Heart left ventricle (tissue), 13 donors: ENCODE data around the gene ID2.

Experiments
- POLR2A ChIP-seq, 2 donors: fragments of 450-650 bp; IDR thresholded peaks; one replicate each; pipeline ENCODE4 v1.6.1; 2017; ENCODE audit warnings: antibody characterized with exemption in 2 of 2, mild to moderate bottlenecking in 2 of 2, moderate library complexity in 2 of 2
- TF ChIP-seq, protein P1 (sequence below), 12 donors: fragments of 200-600 bp; sonication (generic) in 4 of 12; IDR thresholded peaks; one replicate each; pipeline versions ENCODE4 v1.5.0 to v1.8.0; 2018 to 2022; ENCODE audit warnings: antibody characterized with exemption in 12 of 12, mild to moderate bottlenecking in 5 of 12
- donor health status: ischemic (EF 13 %, LVEDD 7.1; RV severe dilation, severe dysfunction).
- donor health status: DM: no; HTN: yes; CAD: no.
- donor health status: DM: no; HTN: no; CAD: no.
- donor health status: ischemic (EF 25% LVEDD 6.9; RV normal size, moderate dysfunction).
- donor health status: ischemic (EF 25% LVEDD 5.7; RV mildly dilated, moderate dysfunction).
- donor health status: ischemic (EF 35%, LVEDD 5.7; RV mildly dilated, moderate dysfunction).
- donor health status: nonischemic (EF 11% LVEDD 7.7; RV severe dilation, severe dysfunction).
- donor health status: DM: yes; HTN: yes; CAD: no.
- donor health status: PGD.
- donor health status: ischemic (EF 29% LVEDD 5.4; RV normal size, mild dysfunction).
- donor health status: nonischemic (EF 23%, LVEDD 6.1; RV moderate dilation, normal function).

GRCh38 chr2:8654483-8654882, 27.4 kb upstream of the ID2 start:
- no peak for TF ChIP-seq POLR2A (IDR thresholded peaks at IDR 0.05)
- TF ChIP-seq, protein P1, sequence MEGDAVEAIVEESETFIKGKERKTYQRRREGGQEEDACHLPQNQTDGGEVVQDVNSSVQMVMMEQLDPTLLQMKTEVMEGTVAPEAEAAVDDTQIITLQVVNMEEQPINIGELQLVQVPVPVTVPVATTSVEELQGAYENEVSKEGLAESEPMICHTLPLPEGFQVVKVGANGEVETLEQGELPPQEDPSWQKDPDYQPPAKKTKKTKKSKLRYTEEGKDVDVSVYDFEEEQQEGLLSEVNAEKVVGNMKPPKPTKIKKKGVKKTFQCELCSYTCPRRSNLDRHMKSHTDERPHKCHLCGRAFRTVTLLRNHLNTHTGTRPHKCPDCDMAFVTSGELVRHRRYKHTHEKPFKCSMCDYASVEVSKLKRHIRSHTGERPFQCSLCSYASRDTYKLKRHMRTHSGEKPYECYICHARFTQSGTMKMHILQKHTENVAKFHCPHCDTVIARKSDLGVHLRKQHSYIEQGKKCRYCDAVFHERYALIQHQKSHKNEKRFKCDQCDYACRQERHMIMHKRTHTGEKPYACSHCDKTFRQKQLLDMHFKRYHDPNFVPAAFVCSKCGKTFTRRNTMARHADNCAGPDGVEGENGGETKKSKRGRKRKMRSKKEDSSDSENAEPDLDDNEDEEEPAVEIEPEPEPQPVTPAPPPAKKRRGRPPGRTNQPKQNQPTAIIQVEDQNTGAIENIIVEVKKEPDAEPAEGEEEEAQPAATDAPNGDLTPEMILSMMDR (IDR thresholded peaks at IDR 0.05), result no peak
